GM12878 (cell line): ENCODE measurements around the gene ATXN2. TPM values are rescaled to one million over a fixed set of nuclear protein-coding genes. Genes with fewer than 3 reads are reported as not detected.

ENCODE experiments used
- ATF2 ChIP-seq: IDR thresholded peaks from 2 replicates; pipeline ENCODE4 v1.6.1; 2012; ENCODE audit warnings: low read length, inconsistent platforms
- BHLHE40 ChIP-seq, 2 experiments: fragments of 450-650 bp in 1 of 2; IDR thresholded peaks; 2 replicates each; pipeline ENCODE4 v1.6.1; 2011 to 2017; ENCODE audit warnings: low read depth in 2 of 2, borderline replicate concordance in 1 of 2, improper control_type of control experiment in 1 of 2, low read length in 1 of 2, mild to moderate bottlenecking in 1 of 2
- CHD2 ChIP-seq: IDR thresholded peaks from 2 replicates; pipeline ENCODE4 v1.6.1; 2011; ENCODE audit warnings: low read depth, low read length, improper control_type of control experiment, borderline replicate concordance
- NRF1 ChIP-seq: conservative IDR thresholded peaks from 2 replicates; pipeline ENCODE4 v1.6.1; 2011; ENCODE audit warnings: mild to moderate bottlenecking, low read depth, low read length, improper control_type of control experiment
- POLR2AphosphoS5 ChIP-seq: IDR thresholded peaks from 2 replicates; pipeline ENCODE4 v1.6.1; 2011; ENCODE audit warnings: mild to moderate bottlenecking, low read length, inconsistent platforms
- RAD51 ChIP-seq: fragments of 450-650 bp; IDR thresholded peaks from 2 replicates; pipeline ENCODE4 v1.6.1; 2016; ENCODE audit warnings: moderate library complexity, mild to moderate bottlenecking, inconsistent platforms
- RCOR1 ChIP-seq: conservative IDR thresholded peaks from 2 replicates; pipeline ENCODE4 v1.6.1; 2012; ENCODE audit warnings: low read depth, low read length, improper control_type of control experiment
- REST ChIP-seq: IDR thresholded peaks from 2 replicates; pipeline ENCODE4 v1.6.1; 2012; ENCODE audit warnings: mild to moderate bottlenecking, low read depth, low read length
- SMAD1 ChIP-seq: fragments of 450-650 bp; IDR thresholded peaks from 2 replicates; pipeline ENCODE4 v1.6.1; 2018; ENCODE audit warnings: mild to moderate bottlenecking, low read depth; ENCODE audit not compliant: partially characterized antibody
- SP1 ChIP-seq: IDR thresholded peaks from one replicate; pipeline ENCODE4 v1.6.1; 2011; ENCODE audit warnings: low read depth, low read length
- SPI1 ChIP-seq: IDR thresholded peaks from 2 replicates; pipeline ENCODE4 v1.6.1; 2011; ENCODE audit warnings: low read depth, mild to moderate bottlenecking, low read length, moderate library complexity, borderline replicate concordance; ENCODE audit not compliant: insufficient read depth
- TARDBP ChIP-seq: IDR thresholded peaks from 2 replicates; pipeline ENCODE4 v1.6.1; 2016; ENCODE audit warnings: borderline replicate concordance
- TBL1XR1 ChIP-seq: IDR thresholded peaks from 2 replicates; pipeline ENCODE4 v1.6.1; 2012; ENCODE audit warnings: low read depth, low read length, improper control_type of control experiment
- TCF12 ChIP-seq: IDR thresholded peaks from 2 replicates; pipeline ENCODE4 v1.6.1; 2011; ENCODE audit warnings: low read depth, mild to moderate bottlenecking, low read length
- ZNF24 ChIP-seq: fragments of 450-650 bp; IDR thresholded peaks from 2 replicates; pipeline ENCODE4 v1.6.1; 2017; ENCODE audit warnings: antibody characterized with exemption, mild to moderate bottlenecking
- ZNF622 ChIP-seq: fragments of 450-650 bp; IDR thresholded peaks from 2 replicates; pipeline ENCODE4 v1.6.1; 2017; ENCODE audit warnings: mild to moderate bottlenecking, inconsistent platforms
- polyA plus RNA-seq, 11 experiments: library from polyadenylated mRNA; depleted of rRNA in 4 of 11; unstranded in 6 of 11; stranded (reverse) in 5 of 11; fragments of >200 nt; fragmentation: Nextera tagmentation in 4 of 11; fragmentation: Illumina TruSeq in 1 of 11; extraction: Ambion mirVana in 4 of 11; extraction: Trizol in 1 of 11; gene quantifications; 1 replicate in 1 of 11; 2 replicates in 10 of 11; pipeline versions ENCODE4 v1.2.1 to v1.2.3, GENCODE V29; 2011 to 2016; ENCODE audit warnings: inconsistent platforms in 2 of 11, missing spikeins in 2 of 11, low read depth in 1 of 11
- total RNA-seq, 4 experiments: library from RNA; depleted of rRNA in 3 of 4; stranded (reverse); fragments of >200 nt in 3 of 4; fragmentation: Illumina TruSeq in 1 of 4; extraction: Trizol in 1 of 4; gene quantifications; 2 replicates each; pipeline versions ENCODE4 v1.2.1 to v1.2.3, GENCODE V29; 2013 to 2021
- TF ChIP-seq, protein P1 (sequence below): fragments of 450-650 bp; IDR thresholded peaks from 2 replicates; pipeline ENCODE4 v1.6.1; 2016; ENCODE audit warnings: mild to moderate bottlenecking
- TF ChIP-seq, protein P2 (sequence below), 3 experiments: IDR thresholded peaks in 2 of 3; conservative IDR thresholded peaks in 1 of 3; 2 replicates each; pipeline ENCODE4 v1.5.1; 2011; ENCODE audit warnings: low read depth in 3 of 3, low read length in 3 of 3, mild to moderate bottlenecking in 3 of 3, control low read depth in 2 of 3, moderate library complexity in 2 of 3, inconsistent platforms in 1 of 3, mixed read lengths in 1 of 3; ENCODE audit not compliant: control insufficient read depth in 2 of 3, insufficient read depth in 1 of 3; ENCODE audit errors: extremely low read depth in 1 of 3
- TF ChIP-seq, protein P3 (sequence below): fragments of 450-650 bp; IDR thresholded peaks from 2 replicates; pipeline ENCODE4 v1.6.1; 2018; ENCODE audit warnings: borderline replicate concordance, mild to moderate bottlenecking; ENCODE audit not compliant: partially characterized antibody

Gene ATXN2
- total and polyA plus RNA-seq, 10 of the 15 experiments (the other 5 are each of a cell fraction or from before 2014, with no cell fraction given): 8.8 to 31.5 (median 19.0) TPM

GRCh38 chr12:111429828-111430432 is 169.2 kb downstream of the ATXN2 start (continued):
- no peak for TF ChIP-seq ATF2
- no peak for TF ChIP-seq SP1
- TF ChIP-seq RCOR1: peak; percentile 72; the same call in 1 of the 2 replicates
- no peak for TF ChIP-seq NRF1
- TF ChIP-seq, protein P1, sequence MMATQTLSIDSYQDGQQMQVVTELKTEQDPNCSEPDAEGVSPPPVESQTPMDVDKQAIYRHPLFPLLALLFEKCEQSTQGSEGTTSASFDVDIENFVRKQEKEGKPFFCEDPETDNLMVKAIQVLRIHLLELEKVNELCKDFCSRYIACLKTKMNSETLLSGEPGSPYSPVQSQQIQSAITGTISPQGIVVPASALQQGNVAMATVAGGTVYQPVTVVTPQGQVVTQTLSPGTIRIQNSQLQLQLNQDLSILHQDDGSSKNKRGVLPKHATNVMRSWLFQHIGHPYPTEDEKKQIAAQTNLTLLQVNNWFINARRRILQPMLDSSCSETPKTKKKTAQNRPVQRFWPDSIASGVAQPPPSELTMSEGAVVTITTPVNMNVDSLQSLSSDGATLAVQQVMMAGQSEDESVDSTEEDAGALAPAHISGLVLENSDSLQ: no peak
- no peak for TF ChIP-seq SMAD1
- TF ChIP-seq TBL1XR1: peak; percentile 43
- no peak for TF ChIP-seq ZNF24
- peak; percentile 79 for TF ChIP-seq CHD2
- no peak for TF ChIP-seq ZNF622
- TF ChIP-seq, protein P2, sequence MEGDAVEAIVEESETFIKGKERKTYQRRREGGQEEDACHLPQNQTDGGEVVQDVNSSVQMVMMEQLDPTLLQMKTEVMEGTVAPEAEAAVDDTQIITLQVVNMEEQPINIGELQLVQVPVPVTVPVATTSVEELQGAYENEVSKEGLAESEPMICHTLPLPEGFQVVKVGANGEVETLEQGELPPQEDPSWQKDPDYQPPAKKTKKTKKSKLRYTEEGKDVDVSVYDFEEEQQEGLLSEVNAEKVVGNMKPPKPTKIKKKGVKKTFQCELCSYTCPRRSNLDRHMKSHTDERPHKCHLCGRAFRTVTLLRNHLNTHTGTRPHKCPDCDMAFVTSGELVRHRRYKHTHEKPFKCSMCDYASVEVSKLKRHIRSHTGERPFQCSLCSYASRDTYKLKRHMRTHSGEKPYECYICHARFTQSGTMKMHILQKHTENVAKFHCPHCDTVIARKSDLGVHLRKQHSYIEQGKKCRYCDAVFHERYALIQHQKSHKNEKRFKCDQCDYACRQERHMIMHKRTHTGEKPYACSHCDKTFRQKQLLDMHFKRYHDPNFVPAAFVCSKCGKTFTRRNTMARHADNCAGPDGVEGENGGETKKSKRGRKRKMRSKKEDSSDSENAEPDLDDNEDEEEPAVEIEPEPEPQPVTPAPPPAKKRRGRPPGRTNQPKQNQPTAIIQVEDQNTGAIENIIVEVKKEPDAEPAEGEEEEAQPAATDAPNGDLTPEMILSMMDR (IDR thresholded peaks at IDR 0.05 in 2 of 3, conservative IDR thresholded peaks at IDR 0.05 in 1 of 3; ENCODE audit: control insufficient read depth in 2 of 3, extremely low read depth in 1 of 3, insufficient read depth in 1 of 3, low read depth in 3 of 3, low read length in 3 of 3): no peak
- TF ChIP-seq, protein P3, sequence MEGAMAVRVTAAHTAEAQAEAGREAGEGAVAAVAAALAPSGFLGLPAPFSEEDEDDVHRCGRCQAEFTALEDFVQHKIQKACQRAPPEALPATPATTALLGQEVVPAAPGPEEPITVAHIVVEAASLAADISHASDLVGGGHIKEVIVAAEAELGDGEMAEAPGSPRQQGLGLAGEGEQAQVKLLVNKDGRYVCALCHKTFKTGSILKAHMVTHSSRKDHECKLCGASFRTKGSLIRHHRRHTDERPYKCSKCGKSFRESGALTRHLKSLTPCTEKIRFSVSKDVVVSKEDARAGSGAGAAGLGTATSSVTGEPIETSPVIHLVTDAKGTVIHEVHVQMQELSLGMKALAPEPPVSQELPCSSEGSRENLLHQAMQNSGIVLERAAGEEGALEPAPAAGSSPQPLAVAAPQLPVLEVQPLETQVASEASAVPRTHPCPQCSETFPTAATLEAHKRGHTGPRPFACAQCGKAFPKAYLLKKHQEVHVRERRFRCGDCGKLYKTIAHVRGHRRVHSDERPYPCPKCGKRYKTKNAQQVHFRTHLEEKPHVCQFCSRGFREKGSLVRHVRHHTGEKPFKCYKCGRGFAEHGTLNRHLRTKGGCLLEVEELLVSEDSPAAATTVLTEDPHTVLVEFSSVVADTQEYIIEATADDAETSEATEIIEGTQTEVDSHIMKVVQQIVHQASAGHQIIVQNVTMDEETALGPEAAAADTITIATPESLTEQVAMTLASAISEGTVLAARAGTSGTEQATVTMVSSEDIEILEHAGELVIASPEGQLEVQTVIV: no peak
- peak; percentile 64 for TF ChIP-seq POLR2AphosphoS5
- peak; percentile 70; the same call in 1 of the 2 replicates for TF ChIP-seq TCF12
- peak; percentile 24; the same call in 1 of the 2 replicates for TF ChIP-seq RAD51
- TF ChIP-seq REST: no peak
- TF ChIP-seq TARDBP: no peak
- TF ChIP-seq BHLHE40 (IDR thresholded peaks at IDR 0.05; ENCODE audit: borderline replicate concordance in 1 of 2, low read depth in 2 of 2, low read length in 1 of 2): peak in 1 of 2 experiments; percentile 39; a peak in 1 of 4 replicates
- 0 out of 2 replicates have a peak, but pooled peaks have one; percentile 2 for TF ChIP-seq SPI1
